ENCODE results near the gene ALDH1L1.
A peak's percentile ranks its signal among the peaks of the same experiment; 100 is the strongest.

ALDH1L1 gene

GRCh38 chr3:126212250-126212619 lies 31.8 kb upstream of the ALDH1L1 start (continued):
- TF ChIP-seq HIC1 (tag by site-specific recombination; IDR thresholded peaks at IDR 0.05) (no peak), ZNF239 (tag by site-specific recombination; IDR thresholded peaks at IDR 0.05) (no peak), SP3 (tag by site-specific recombination; IDR thresholded peaks at IDR 0.05) (no peak), ZBTB21 (tag by site-specific recombination; IDR thresholded peaks at IDR 0.05) (no peak), ZNF148 (tag by site-specific recombination; IDR thresholded peaks at IDR 0.05; ENCODE audit: borderline replicate concordance) (0 out of 2 replicates have a peak, but pooled peaks have one; percentile 70), ZNF776 (tag by site-specific recombination; IDR thresholded peaks at IDR 0.05; ENCODE audit: borderline replicate concordance) (peak; percentile 46; the same call in 1 of the 2 replicates), ZNF530 (tag by site-specific recombination; IDR thresholded peaks at IDR 0.05; ENCODE audit: low read depth) (no peak), ZFP41 (tag by site-specific recombination; IDR thresholded peaks at IDR 0.05; ENCODE audit: borderline replicate concordance) (no peak), ZNF2 (tag by site-specific recombination; IDR thresholded peaks at IDR 0.05) (no peak), ZNF549 (tag by site-specific recombination; IDR thresholded peaks at IDR 0.05) (no peak), ZBTB20 (tag by site-specific recombination; IDR thresholded peaks at IDR 0.05) (no peak), ZBTB49 (tag by site-specific recombination; IDR thresholded peaks at IDR 0.05; ENCODE audit: low read depth) (no peak), ZBTB1 (tag by site-specific recombination; IDR thresholded peaks at IDR 0.05) (no peak), ZNF274 (IDR thresholded peaks at IDR 0.05; ENCODE audit: low read length) (no peak), ZNF274 (tag by site-specific recombination; IDR thresholded peaks at IDR 0.05; ENCODE audit: borderline replicate concordance) (peak; percentile 46), ZNF366 (tag by site-specific recombination; conservative IDR thresholded peaks at IDR 0.05) (peak; percentile 99), ZNF248 (tag by site-specific recombination; IDR thresholded peaks at IDR 0.05) (0 out of 2 replicates have a peak, but pooled peaks have one; percentile 42), KLF1 (tag by site-specific recombination; IDR thresholded peaks at IDR 0.05) (no peak), BCL11B (tag by site-specific recombination; IDR thresholded peaks at IDR 0.05; ENCODE audit: low read depth) (no peak), ZSCAN16 (tag by site-specific recombination; IDR thresholded peaks at IDR 0.05) (no peak), PRDM10 (tag by site-specific recombination; IDR thresholded peaks at IDR 0.05) (no peak), ZNF157 (tag by site-specific recombination; IDR thresholded peaks at IDR 0.05) (peak; percentile 33; the same call in 1 of the 2 replicates), GFI1B (tag by site-specific recombination; IDR thresholded peaks at IDR 0.05) (no peak), ATF2 (tag by site-specific recombination; IDR thresholded peaks at IDR 0.05; ENCODE audit: low read depth) (no peak), SCRT2 (tag by site-specific recombination; IDR thresholded peaks at IDR 0.05) (no peak), ZNF548 (tag by site-specific recombination; IDR thresholded peaks at IDR 0.05) (0 out of 2 replicates have a peak, but pooled peaks have one; percentile 22), ZNF302 (tag by site-specific recombination; IDR thresholded peaks at IDR 0.05; ENCODE audit: low read depth) (no peak), SALL2 (tag by site-specific recombination; IDR thresholded peaks at IDR 0.05; ENCODE audit: borderline replicate concordance) (no peak; the same call in 1 of the 2 replicates), ZEB2 (tag by site-specific recombination; IDR thresholded peaks at IDR 0.05) (no peak), TRIM28 (IDR thresholded peaks at IDR 0.05; ENCODE audit: borderline replicate concordance, low read length) (no peak)
